Activated naive CD4-positive, alpha-beta T cell treated with anti-CD3 and anti-CD28 coated beads for 36 hours (primary cell): Measurements from ENCODE around the gene ITGA5. TPM values are rescaled to one million over a fixed set of nuclear protein-coding genes. Genes with fewer than 3 reads are reported as not detected.

Experiments
- CTCF ChIA-PET: fragments of 350-600 bp; sonication (Branson Sonifier 250); formaldehyde crosslinking; loops from one replicate; lab custom pipeline; 2021; ENCODE audit warnings: antibody characterized with exemption; lab: Charles Lee
- DNase-seq: peaks from one replicate; pipeline ENCODE4 v3.0.0-alpha.2; 2020
- H3K27ac Mint-ChIP-seq: one replicate; pipeline ENCODE4 v1.8.0; 2021; ENCODE audit warnings: mild to moderate bottlenecking, mixed read lengths
- H3K27me3 Mint-ChIP-seq: one replicate; pipeline ENCODE4 v1.8.0; 2021; ENCODE audit warnings: low read depth, mixed read lengths
- H3K36me3 Mint-ChIP-seq: one replicate; pipeline ENCODE4 v1.8.0; 2021; ENCODE audit warnings: low read depth, mixed read lengths
- H3K4me1 Mint-ChIP-seq: one replicate; pipeline ENCODE4 v1.8.0; 2021; ENCODE audit warnings: low read depth, mixed read lengths
- H3K4me3 Mint-ChIP-seq: one replicate; pipeline ENCODE4 v1.8.0; 2021; ENCODE audit warnings: mild to moderate bottlenecking, moderate library complexity, mixed read lengths
- H3K9me3 Mint-ChIP-seq: one replicate; pipeline ENCODE4 v1.8.0; 2021; ENCODE audit warnings: mixed read lengths
- intact Hi-C: fragments of 100-400 bp; cut with micrococcal nuclease; formaldehyde crosslinking; loops from one replicate; pipeline ENCODE4 v1.15.1; 2023
- total RNA-seq, 2 experiments: library from RNA; stranded (reverse); gene quantifications; one replicate each; pipeline ENCODE4 v1.2.3, GENCODE V29; 2021

The ITGA5 gene
- total RNA-seq, 2 experiments from 2014 or later = 17.9 to 18.4 TPM

DNA sequence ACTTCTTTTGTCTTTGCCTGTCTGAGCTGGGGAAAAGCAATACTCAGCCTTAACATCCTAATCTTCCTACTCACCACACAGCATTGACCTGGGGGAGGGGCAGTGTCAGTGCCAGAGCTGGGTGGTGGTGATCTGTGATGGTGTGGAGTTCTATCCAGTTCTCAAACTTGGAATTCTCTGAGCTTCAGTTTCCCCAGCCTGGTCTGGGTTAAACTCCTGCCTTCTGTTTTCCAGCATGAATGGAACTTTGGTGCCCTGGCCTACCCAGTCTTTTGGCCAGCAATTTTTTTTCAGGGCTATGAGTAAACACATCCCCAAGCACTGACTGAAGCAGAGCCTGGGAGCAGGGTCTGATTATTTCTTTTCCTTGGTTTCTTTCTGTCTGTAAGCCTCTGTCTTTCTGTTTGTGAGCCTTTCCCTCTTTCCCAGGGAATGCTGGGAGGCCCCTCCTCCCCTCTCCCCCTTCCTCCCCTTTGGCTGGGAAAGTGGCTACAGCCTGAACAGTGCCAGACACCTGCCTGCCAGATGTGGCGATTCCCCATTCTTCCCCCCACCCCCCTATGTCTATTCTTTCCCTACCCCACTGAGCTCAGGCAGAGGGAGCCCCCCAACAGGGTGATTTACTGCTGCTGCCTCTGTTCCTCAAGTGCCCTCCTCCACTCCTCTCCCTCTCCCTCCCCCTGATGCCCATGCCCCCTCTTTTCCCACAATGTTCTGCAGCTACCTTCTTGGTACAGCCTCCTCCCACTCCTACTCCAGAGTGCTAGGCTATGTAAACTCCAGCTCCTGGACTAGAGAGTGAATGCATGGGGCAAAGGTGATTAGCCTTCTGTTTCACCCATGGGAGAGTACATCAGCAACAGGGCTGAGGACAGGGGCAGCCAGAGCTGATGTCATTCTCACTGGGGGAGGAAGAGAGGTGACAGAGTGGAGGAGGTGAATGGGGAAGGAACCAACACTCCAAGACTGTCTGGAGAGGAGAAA, 65.9 kb downstream of the ITGA5 start:
- Mint-ChIP-seq H3K9me3 (no peaks in the 10 kb centered on the region), H3K4me3 (no peak overlapping the region), H3K27me3 (no peaks in the 10 kb centered on the region), H3K27ac (peak overlapping the region; percentile 73), H3K36me3 (peaks cover 11% of the 10 kb centered on the region), H3K4me1 (peaks cover 20% of the 10 kb centered on the region)
- intact Hi-C loops = no loop called here
- no peak for DNase-seq
- CTCF ChIA-PET = interaction anchor here (0.6 to 1.7 kb wide), 11 partner anchors 8 to 145 kb away, joined by 3 to 5 read pairs (median 3); partner anchors contain the start of gene COPZ1

DNA sequence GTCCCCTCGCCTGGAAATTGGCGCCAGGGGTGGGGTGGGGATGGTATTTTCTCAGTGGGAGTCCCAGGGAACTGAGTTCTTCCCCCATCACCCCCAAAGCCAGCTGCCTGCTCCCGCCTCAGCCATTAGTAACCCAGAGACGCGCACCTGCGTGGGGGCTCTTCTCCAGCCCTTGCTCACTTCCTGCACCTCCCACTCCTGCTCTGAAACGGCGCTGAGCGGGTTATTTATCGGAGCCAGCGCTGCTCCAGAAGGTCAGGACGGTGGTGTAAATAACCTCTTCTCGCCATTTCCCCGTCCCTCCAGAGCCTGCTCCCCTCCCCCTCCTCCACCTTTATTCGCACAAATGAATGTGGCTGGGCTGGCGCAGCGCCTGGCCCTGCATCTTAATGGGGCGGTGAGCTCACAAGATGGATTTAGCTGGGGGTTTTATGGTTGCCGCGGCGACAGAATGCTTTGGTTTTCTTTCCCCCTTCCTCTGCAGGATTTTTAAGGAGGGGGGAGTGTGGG, 67.0 kb downstream of the ITGA5 start:
- intact Hi-C loops = no loop called here

GRCh38 chr12:54351341-54351740, 67.7 kb downstream of the ITGA5 start:
- H3K9me3 Mint-ChIP-seq = no peaks in the 10 kb centered on the region
- CTCF ChIA-PET = interaction anchor here (1.3 to 3.7 kb wide), 5 partner anchors 15 to 143 kb away, joined by 3 to 17 read pairs (median 5); partner anchors contain the start of gene COPZ1
- no peak for DNase-seq
- peaks cover 20% of the 10 kb centered on the region for H3K36me3 Mint-ChIP-seq
- intact Hi-C loops = no loop called here
- H3K4me1 Mint-ChIP-seq = peaks cover 20% of the 10 kb centered on the region
- H3K4me3 Mint-ChIP-seq = no peak overlapping the region
- no peaks in the 10 kb centered on the region for H3K27me3 Mint-ChIP-seq
- no peak overlapping the region for H3K27ac Mint-ChIP-seq

More for the DNA sequence above, 67.0 kb downstream of the ITGA5 start:
- Mint-ChIP-seq H3K4me3 (peak overlapping the region; percentile 44), H3K4me1 (peaks cover 20% of the 10 kb centered on the region), H3K36me3 (peaks cover 16% of the 10 kb centered on the region), H3K9me3 (no peaks in the 10 kb centered on the region), H3K27ac (peak overlapping the region; percentile 73), H3K27me3 (no peaks in the 10 kb centered on the region)
- peak; percentile 73 for DNase-seq
- CTCF ChIA-PET = interaction anchor here (1.2 to 3.7 kb wide), 6 partner anchors 16 to 144 kb away, joined by 3 to 17 read pairs (median 4); partner anchors contain the start of gene COPZ1

DNA sequence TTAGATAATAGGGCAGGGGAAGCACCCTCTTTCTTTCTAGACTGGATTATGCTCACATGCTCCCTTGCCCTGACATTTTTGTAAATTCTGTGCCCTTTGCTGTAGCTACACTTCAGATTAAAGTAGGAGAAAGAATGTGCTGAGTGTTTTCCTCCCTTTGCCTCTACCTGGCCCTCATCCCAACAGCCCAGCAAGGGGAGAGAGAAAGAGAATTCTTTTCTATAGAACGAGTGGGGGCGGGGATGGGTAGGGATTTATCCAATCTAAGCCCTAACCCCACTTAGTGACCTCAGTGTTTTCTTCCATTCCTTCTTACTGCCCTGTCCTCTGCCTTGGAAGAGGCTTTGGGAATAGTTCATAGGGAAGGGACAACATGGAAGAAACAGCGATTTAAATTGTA, 68.3 kb downstream of the ITGA5 start:
- DNase-seq = no peak
- intact Hi-C loops = no loop called here
- no peak overlapping the region for H3K4me3 Mint-ChIP-seq

DNA sequence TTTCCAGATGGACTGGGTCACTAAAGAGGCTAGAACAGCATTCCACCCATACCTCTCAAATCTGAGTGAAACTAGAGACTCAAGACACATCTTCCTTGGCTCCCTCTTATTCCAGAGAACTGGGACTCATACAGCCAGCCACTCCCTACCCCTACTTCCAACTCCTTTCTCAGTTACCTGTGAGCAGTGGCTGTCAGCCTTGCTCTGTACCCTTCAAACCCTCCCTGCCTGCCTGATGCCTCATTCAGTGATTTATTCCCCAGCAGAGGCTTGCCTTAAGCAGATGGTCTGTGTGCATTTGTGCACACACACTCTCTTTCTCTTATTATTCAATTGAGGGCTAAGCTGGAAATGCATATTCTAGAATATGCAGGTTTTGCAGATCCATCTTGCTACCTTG, 69.4 kb downstream of the ITGA5 start:
- Mint-ChIP-seq H3K36me3 (peaks cover 26% of the 10 kb centered on the region), H3K4me1 (peaks cover 20% of the 10 kb centered on the region), H3K27ac (no peak overlapping the region)

More for the DNA sequence above, 68.3 kb downstream of the ITGA5 start:
- H3K27ac Mint-ChIP-seq = peak overlapping the region; percentile 25
- CTCF ChIA-PET = interaction anchor here (1.3 to 3.7 kb wide), 4 partner anchors 14 to 143 kb away, joined by 3 to 17 read pairs (median 4); no protein-coding TSS in a partner anchor
- peaks cover 20% of the 10 kb centered on the region for H3K36me3 Mint-ChIP-seq
- H3K27me3 Mint-ChIP-seq = no peaks in the 10 kb centered on the region
- H3K4me1 Mint-ChIP-seq = peaks cover 20% of the 10 kb centered on the region
- H3K9me3 Mint-ChIP-seq = no peaks in the 10 kb centered on the region

GRCh38 chr12:54349036-54349435, 70.0 kb downstream of the ITGA5 start:
- Mint-ChIP-seq H3K27ac (no peak overlapping the region), H3K27me3 (no peaks in the 10 kb centered on the region), H3K4me1 (peaks cover 20% of the 10 kb centered on the region), H3K4me3 (no peak overlapping the region), H3K36me3 (peaks cover 26% of the 10 kb centered on the region), H3K9me3 (no peaks in the 10 kb centered on the region)
- DNase-seq = no peak
- intact Hi-C loops = no loop called here
- CTCF ChIA-PET = interaction anchor here (0.8 to 3.7 kb wide), 2 partner anchors 13 to 134 kb away, joined by 3 to 17 read pairs; no protein-coding TSS in a partner anchor

More for the DNA sequence above, 69.4 kb downstream of the ITGA5 start:
- no peak for DNase-seq
- Mint-ChIP-seq H3K27me3 (no peaks in the 10 kb centered on the region), H3K9me3 (no peaks in the 10 kb centered on the region), H3K4me3 (no peak overlapping the region)
- intact Hi-C loops = no loop called here
- CTCF ChIA-PET = interaction anchor here (0.8 to 3.7 kb wide), 3 partner anchors 13 to 134 kb away, joined by 3 to 17 read pairs (median 3); no protein-coding TSS in a partner anchor

Other genes starting within 250 kb of the ITGA5 start
- 10 to 100 TPM; 18.2 to 19.7 TPM for gene SMUG1, start 230.3 kb downstream of the ITGA5 start, total RNA-seq
- gene CBX5, start 139.1 kb downstream of the ITGA5 start, total RNA-seq = 100 to 1,000 TPM; 169 to 173 TPM
- gene HNRNPA1, start 138.5 kb downstream of the ITGA5 start, total RNA-seq = 1,000 to 10,000 TPM; 2,231 to 2,234 TPM
- gene NFE2, start 118.3 kb downstream of the ITGA5 start, total RNA-seq = not detected
- 100 to 1,000 TPM in 1 of 2 experiments, 10 to 100 TPM in 1; 98.0 to 105 TPM for gene COPZ1, start 94.1 kb downstream of the ITGA5 start, total RNA-seq
- gene GPR84, start 54.8 kb downstream of the ITGA5 start, total RNA-seq = 1 to 10 TPM; 1.2 TPM
- gene ZNF385A, start 34.5 kb downstream of the ITGA5 start, total RNA-seq = 1 to 10 TPM in 1 of 2 experiments, under 1 TPM in 1; 0.93 to 1.1 TPM
- gene GTSF1, start 54.3 kb upstream of the ITGA5 start, total RNA-seq = 1 to 10 TPM; 8.1 to 8.6 TPM
- gene NCKAP1L, start 78.5 kb upstream of the ITGA5 start, total RNA-seq = 100 to 1,000 TPM; 138 to 149 TPM
- 1 to 10 TPM; 7.5 to 8.5 TPM for gene PDE1B, start 130.3 kb upstream of the ITGA5 start, total RNA-seq
- not detected for gene PPP1R1A, start 169.4 kb upstream of the ITGA5 start, total RNA-seq
- not detected for gene LACRT, start 215.6 kb upstream of the ITGA5 start, total RNA-seq
- not detected for gene DCD, start 229.1 kb upstream of the ITGA5 start, total RNA-seq